ENCODE measurements around the gene TECTA.
"Not testable (repeated sequence)": the region's sequence is repeated elsewhere in the genome, so short reads cannot be mapped to it uniquely, and the experiment has no call there.

Gene TECTA

DNA sequence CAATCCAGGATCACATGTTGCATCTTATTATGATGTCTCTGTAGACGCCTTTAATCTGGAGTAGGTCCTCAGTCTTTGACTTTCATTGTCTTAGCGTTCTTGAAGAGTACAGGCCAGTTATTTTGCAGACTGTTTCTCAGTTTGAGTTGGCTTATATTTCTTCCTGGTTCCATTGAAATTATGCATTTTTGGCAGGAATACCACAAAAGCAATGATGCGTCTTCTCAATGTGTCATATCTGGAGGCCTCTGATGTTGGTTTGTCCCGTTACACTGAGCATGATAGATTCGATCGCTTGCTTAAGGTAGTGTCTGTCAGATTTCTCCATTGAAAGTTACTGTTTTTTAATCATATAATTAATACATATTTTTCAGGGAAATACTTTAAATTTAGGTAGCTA lies 30.6 kb downstream of the TECTA start:
- no peak for DNase-seq (ENCODE audit: low spot score)

DNA sequence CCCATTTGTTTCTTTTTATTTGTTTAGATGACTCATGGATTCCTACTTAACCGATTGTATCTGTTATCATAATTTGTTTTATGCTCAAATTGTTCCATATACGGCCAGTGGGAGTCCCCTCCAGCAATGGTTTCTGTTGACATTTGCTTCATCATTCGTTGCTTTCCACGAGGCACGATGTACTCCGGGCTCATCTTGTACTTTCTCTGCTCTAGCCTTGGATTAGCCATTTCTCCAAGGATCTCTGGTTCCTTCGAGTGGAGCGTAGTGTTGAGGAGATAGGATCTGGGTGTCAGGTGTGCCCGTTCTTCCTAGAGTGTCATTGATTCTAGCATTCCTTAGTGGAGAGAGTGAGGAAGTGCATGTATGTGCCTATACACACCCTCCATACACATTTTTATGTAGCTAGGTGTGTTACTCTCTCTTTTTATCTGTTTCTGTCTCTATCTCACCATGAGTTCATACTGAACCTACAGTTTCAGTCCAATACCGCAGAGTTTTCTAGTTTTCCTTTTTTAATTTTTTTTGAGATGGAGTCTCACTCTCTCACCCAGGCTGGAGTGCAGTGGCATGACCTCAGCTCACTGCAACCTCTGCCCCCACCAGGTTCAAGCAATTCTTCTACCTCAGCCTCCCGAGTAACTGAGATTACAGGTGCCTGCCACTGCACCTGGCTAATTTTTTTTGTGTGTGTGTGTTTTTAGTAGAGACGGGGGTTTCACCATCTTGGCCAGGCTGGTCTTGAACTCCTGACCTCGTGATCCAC lies 31.4 kb downstream of the TECTA start:
- no peak for DNase-seq (ENCODE audit: low spot score)

- no peak for DNase-seq (ENCODE audit: low spot score)
Observed at GRCh38 chr11:121134741-121135312, 33.8 kb downstream of the TECTA start.

DNA sequence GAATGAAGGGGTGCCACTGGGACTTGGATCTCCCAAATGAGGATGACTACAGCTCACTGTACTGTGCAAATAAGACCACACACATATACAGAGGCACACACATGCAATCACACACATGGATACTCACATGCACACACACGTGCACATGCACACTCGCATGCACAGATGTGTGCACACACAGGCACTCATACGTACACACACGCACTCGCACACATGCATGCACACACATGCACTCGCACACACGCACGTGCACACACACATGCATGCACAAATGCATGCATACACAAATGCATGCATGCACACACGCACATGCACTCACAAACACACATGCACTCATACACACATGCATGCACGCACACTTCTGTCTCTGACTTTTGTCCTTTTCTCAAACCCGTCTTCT lies 36.0 kb downstream of the TECTA start:
- no peak for DNase-seq (ENCODE audit: low spot score)

DNA sequence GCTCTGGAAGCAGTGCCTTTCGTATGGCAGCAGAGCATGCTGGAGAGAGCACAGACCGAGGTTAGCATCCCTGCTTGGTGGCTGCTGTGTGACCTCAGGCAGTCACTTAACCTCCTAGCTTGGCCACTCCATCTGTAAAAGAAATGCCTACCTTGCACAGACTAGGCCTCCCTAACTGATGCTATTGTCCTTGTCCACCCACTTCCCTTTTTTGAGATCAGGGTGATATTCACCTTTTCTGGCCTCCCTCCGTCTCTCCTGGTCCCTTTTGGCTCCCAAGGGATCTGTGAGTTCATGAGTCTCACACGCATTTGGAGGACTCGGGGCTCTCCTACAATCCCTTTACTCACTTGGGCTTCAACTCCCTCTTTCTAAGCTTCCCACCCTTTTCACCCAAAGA lies 37.2 kb downstream of the TECTA start:
- no peak for DNase-seq (ENCODE audit: low spot score)

DNA sequence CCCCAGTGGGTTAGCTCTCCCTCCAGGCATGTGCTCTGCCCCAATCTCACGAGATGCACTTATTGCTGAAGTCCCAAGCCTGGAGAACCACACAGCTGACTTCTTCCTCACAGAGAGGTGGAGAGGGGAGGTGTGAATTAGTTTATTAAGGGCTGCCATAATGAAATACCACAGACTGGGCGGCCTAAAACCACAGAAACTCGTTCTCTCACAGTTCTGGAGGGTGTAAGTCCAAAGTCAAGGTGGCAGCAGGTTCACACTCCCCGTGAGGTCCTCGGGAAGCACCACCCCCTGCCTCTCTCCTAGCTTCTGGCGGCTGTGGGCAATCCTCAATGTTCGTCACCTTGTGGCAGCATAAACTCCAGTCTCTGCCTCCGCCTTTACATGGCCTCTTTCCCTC lies 39.3 kb downstream of the TECTA start:
- no peak for DNase-seq (ENCODE audit: low spot score)

DNA sequence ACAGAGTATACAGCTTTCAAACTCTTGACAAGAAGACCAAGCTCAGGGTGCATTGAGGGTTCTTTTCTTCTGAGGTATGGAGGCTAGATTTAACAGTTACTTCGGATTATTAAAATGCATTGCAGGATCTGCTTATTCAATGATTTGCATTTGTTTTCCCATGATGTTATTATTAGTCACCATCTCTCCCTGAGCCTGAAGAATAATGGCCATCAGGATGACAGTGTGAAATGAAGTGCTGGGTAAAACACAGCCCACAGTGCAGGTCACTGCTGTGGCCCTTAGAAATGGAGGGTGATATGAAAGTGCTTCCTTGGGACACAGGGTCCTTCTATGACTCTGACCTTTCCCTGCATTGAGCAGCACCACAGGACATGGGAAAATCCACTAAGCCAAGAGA lies 40.0 kb downstream of the TECTA start:
- DNase-seq (ENCODE audit: low spot score) = no peak

DNA sequence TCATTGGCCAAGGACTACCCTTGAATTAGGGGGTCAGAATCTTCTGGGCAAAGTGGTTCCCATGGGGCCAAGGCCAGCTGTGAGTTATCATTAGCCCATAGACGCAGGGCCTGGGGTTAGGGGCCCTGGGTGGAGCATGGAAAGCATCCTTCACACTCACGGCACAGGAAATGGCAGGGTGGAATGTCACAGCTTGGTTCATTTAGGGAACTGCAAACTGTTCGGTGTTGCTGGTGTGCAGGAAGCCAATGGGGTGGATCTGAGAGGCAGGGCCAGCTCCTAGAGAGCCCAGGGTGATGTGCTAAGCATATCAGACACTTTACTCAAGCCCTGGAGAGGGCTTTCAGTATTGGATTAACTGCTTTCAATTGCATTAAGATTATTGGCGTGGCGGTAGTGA lies 42.9 kb downstream of the TECTA start:
- no peak for DNase-seq (ENCODE audit: low spot score)

DNA sequence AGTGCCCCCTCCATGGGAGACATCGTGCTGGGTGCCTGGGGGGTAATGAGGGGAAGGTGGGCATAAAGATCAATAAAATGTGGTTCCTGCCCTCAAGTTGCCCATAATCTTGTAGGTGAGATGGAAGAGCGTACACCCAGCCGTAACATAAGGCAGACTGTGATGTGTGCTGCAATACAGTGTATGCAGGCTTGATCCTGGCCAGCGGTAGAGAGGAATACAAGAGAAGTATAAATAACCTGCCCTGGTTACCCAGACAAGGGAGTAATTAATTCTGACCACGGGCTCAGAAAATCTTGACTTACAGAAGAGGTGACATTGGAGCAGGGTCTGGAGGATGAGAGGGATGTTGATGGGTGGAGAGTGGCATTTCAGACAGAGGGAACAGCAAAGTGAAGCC lies 43.7 kb downstream of the TECTA start:
- no peak for DNase-seq (ENCODE audit: low spot score)

DNA sequence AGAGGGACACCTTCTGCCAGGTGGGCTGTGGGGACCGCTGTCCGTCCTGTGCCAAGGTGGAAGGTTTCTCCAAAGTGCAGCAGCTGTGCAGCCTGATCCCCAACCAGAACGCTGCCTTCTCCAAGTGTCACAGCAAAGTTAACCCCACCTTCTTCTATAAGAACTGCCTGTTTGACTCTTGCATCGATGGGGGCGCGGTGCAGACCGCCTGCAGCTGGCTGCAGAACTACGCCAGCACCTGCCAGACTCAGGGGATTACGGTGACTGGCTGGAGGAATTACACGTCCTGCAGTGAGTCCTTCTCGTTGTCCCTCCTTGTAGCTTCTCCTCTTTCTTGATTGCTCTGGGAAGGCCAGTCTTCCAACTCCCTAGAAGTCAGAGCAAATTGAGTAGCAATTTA lies 44.8 kb downstream of the TECTA start:
- no peak for DNase-seq (ENCODE audit: low spot score)

GRCh38 chr11:121149116-121149515 lies 48.1 kb downstream of the TECTA start:
- DNase-seq (ENCODE audit: low spot score) = no peak

DNA sequence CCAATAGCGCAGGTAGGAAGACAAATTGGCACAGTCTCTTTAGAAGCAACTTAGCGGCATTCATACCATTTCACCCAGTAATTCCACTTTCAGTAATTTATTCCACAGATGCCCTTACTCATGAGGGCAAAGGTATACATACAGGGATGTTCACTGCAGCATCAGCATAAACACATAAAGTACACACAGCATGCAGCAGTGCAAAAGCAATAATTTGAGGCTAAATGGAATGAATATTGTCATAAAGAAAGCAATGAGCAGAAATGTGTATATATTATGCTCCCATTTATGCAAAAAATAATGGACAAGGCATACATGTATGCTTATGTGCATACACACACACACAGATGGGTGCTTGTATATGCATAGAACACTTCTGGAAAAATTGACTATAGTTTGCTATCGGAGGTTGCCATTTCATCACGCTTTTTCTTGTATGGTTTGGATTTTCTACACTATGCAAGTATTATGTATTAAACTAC lies 50.2 kb downstream of the TECTA start:
- no peak for DNase-seq (ENCODE audit: low spot score)

DNA sequence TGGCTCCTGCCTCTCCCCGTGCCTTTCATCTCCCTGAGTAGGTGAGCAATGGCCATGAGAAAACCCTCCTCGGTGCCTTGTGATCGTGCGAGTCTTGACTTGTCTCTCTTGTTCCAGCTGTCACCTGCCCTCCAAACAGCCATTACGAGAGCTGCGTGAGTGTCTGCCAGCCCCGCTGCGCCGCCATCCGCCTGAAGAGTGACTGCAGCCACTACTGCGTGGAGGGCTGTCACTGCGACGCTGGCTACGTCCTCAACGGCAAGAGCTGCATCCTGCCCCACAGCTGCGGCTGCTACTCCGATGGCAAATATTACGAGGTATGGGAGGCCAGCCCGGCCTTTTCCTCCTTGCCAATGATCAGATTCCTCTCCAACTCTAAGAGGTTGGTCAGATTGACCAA lies 51.7 kb downstream of the TECTA start:
- DNase-seq (ENCODE audit: low spot score) = no peak

- no peak for DNase-seq (ENCODE audit: low spot score)
Observed at GRCh38 chr11:121153472-121153871, 52.4 kb downstream of the TECTA start.

DNA sequence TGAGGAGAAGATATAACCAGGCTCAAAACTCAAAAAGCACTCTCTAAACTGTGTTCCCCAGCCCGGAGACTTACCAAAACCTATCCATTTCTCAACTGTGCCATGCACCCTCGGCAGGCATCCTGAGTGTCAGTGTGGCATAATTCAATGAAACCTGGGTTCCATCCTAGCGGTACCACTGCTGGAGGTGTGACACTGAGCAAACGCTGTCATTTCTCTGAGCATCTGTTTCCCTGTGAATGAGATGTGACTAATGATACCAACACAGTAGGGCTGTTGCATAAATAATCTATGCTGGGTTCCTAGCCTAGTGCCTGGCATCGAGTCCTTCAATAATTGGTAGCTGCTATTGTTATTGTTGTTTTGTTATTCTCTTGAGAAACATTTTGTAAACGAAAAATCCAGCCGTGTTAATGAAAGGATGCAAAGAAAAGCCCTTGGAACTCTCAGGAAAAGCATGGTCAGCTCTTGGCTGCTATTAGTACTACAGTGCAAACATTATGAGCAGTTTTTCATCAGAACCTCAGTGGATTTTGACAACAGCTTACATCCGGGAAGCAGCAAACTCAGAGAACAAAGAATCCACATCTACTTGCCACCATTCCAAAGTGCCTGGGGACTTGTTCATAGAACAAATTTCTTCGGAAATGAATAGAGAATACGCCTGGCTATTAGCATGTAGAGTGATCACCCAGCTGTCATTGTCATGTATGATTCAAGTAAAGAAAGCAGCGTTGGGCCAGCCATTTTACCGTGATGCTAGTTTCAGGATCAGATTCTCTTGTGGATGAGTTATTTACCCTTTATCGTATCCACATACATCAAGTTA lies 53.7 kb downstream of the TECTA start:
- no peak for DNase-seq (ENCODE audit: low spot score)

DNA sequence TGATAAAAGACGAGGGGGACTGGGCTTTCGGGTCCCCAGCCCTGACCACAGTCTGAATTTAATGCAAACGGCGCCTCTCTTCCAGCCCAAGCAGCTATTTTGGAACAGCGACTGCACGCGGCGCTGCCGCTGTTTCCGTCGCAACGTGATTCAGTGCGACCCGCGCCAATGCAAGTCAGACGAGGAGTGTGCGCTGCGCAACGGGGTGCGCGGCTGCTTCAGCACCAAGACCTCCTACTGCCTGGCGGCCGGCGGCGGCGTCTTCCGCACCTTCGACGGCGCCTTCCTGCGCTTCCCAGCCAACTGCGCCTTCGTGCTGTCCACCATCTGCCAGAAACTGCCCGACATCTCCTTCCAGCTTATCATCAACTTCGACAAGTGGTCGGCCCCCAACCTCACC lies 56.7 kb downstream of the TECTA start:
- no peak for DNase-seq (ENCODE audit: low spot score)

- no peak for DNase-seq (ENCODE audit: low spot score)
Observed at GRCh38 chr11:121159741-121160140, 58.7 kb downstream of the TECTA start.

DNA sequence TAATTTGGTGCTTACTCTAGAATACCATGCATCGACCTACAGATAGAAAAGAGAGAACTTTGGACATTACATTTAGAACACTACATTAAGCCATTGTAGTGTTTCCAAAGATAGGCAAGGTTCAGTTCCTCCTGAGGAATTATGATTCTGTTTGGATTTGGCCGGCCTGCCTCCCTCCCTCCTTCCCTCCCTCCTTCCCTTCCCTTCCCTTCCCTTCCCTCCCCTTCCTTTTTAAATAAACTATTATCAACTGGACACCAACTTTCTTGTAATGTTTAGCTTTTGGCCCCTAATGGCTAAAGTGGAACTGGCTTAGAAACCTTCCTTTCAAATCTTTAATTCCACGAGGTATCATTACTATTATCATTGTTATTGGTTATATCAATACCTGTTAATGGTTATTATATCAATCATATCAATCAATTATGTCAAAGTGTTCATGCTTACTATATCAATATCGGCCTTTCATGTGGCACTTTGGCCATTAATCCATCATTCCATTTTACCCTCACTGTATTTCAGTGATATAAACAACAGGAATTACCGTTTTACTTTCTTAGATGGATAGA lies 60.4 kb downstream of the TECTA start:
- DNase-seq (ENCODE audit: low spot score) = no peak

GRCh38 chr11:121163658-121164308 lies 62.7 kb downstream of the TECTA start:
- no peak for DNase-seq (ENCODE audit: low spot score)

DNA sequence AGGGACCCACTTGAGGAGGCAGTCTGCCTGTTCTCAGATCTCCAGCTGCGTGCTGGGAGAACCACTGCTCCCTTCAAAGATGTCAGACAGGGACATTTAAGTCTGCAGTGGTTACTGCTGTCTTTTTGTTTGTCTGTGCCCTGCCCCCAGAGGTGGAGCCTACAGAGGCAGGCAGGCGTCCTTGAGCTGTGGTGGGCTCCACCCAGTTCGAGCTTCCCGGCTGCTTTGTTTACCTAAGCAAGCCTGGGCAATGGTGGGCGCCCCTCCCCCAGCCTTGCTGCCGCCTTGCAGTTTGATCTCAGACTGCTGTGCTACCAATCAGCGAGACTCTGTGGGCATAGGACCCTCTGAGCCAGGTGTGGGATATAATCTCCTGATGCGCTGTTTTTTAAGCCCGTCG lies 76.6 kb downstream of the TECTA start:
- not testable (repeated sequence) for DNase-seq (ENCODE audit: low spot score)

GRCh38 chr11:121179306-121179705 lies 78.3 kb downstream of the TECTA start:
- DNase-seq (ENCODE audit: low spot score) = no peak

- DNase-seq (ENCODE audit: low spot score) = no peak
Observed at GRCh38 chr11:121180183-121180582, 79.1 kb downstream of the TECTA start.

Measured in AG08395 (cell line).